Tibial nerve (tissue), 4 donors: ENCODE measurements around the gene ITPRID1.

ENCODE experiments used
- EP300 ChIP-seq, 2 donors: sonication (generic); formaldehyde crosslinking; IDR thresholded peaks; one replicate each; pipeline ENCODE4 v1.6.1; 2017; ENCODE audit warnings: antibody characterized with exemption in 2 of 2, mild to moderate bottlenecking in 1 of 2
- TF ChIP-seq, protein P1 (sequence below), 5 experiments: fragments of 200-600 bp in 3 of 5; fragments of 450-650 bp in 2 of 5; sonication (generic) in 3 of 5; IDR thresholded peaks; one replicate each; pipeline ENCODE4 v1.5.1; 2016 to 2019; ENCODE audit warnings: antibody characterized with exemption in 5 of 5, mild to moderate bottlenecking in 3 of 5, moderate library complexity in 2 of 5

DNA sequence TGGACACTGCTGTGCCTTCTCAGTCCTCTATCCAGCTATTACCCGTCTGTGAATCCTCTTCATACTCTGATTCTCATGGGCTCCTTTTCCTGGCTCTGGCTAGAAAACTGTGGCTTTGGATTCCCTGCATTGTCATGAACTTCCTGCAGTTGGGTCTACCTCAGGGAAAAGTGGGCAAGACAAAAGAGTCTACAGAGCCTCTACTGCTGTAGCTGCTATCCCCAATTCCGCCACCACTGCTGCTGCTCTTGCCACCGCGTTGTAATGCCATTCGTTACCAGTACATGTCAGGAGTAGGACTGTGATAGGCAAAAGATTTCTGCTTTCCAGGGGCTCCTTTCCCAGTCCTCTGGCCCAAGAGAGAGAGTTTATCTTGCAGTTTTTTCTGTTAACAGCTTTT is 149.2 kb downstream of the ITPRID1 start:
- TF ChIP-seq, protein P1, sequence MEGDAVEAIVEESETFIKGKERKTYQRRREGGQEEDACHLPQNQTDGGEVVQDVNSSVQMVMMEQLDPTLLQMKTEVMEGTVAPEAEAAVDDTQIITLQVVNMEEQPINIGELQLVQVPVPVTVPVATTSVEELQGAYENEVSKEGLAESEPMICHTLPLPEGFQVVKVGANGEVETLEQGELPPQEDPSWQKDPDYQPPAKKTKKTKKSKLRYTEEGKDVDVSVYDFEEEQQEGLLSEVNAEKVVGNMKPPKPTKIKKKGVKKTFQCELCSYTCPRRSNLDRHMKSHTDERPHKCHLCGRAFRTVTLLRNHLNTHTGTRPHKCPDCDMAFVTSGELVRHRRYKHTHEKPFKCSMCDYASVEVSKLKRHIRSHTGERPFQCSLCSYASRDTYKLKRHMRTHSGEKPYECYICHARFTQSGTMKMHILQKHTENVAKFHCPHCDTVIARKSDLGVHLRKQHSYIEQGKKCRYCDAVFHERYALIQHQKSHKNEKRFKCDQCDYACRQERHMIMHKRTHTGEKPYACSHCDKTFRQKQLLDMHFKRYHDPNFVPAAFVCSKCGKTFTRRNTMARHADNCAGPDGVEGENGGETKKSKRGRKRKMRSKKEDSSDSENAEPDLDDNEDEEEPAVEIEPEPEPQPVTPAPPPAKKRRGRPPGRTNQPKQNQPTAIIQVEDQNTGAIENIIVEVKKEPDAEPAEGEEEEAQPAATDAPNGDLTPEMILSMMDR (IDR thresholded peaks at IDR 0.05), result no peak
- no peak for TF ChIP-seq EP300 (IDR thresholded peaks at IDR 0.05)
